BE2C (cell line): ENCODE results near the gene ARL8A.
A peak's percentile ranks its signal among the peaks of the same experiment; 100 is the strongest.
"Not testable (repeated sequence)": the region's sequence is repeated elsewhere in the genome, so short reads cannot be mapped to it uniquely, and the experiment has no call there.

ENCODE experiments used
- DNase-seq: peaks from one replicate; pipeline ENCODE4 v3.0.0-alpha.2; 2020
- H3K27me3 ChIP-seq: fragments of 250-450 bp; sonication (Bioruptor Pico); 2 replicates; pipeline ENCODE4 v1.5.1; 2020; ENCODE audit warnings: mild to moderate bottlenecking
- H3K36me3 ChIP-seq: fragments of 250-450 bp; sonication (Bioruptor Pico); 2 replicates; pipeline ENCODE4 v1.5.1; 2020; ENCODE audit warnings: mild to moderate bottlenecking
- H3K4me1 ChIP-seq: fragments of 250-450 bp; sonication (Bioruptor Pico); 2 replicates; pipeline ENCODE4 v1.5.1; 2020
- H3K4me3 ChIP-seq: 2 replicates; pipeline ENCODE4 v1.5.1; 2011; ENCODE audit warnings: low read depth, low read length
- H3K9me3 ChIP-seq: fragments of 250-450 bp; sonication (Bioruptor Pico); 2 replicates; pipeline ENCODE4 v1.5.1; 2020
- CTCF ChIP-seq: IDR thresholded peaks from 2 replicates; pipeline ENCODE4 v1.5.1; 2012; ENCODE audit warnings: mild to moderate bottlenecking, low read depth, low read length

ARL8A gene

GRCh38 chr1:202167708-202168415 lies 23.3 kb upstream of the ARL8A start:
- Histone ChIP-seq H3K4me1 (peaks cover 9% of the 10 kb centered on the region), H3K36me3 (no peaks in the 10 kb centered on the region), H3K27me3 (no peaks in the 10 kb centered on the region), H3K4me3 (peak overlapping the region; percentile 58), H3K9me3 (no peaks in the 10 kb centered on the region)
- no peak for TF ChIP-seq CTCF
- peak; percentile 93 for DNase-seq

GRCh38 chr1:202167054-202167453 lies 22.5 kb upstream of the ARL8A start:
- not testable (repeated sequence) for H3K9me3 ChIP-seq, H3K4me1 ChIP-seq, H3K4me3 ChIP-seq, DNase-seq, H3K36me3 ChIP-seq, H3K27me3 ChIP-seq

GRCh38 chr1:202165942-202166843 lies 21.7 kb upstream of the ARL8A start:
- no peak overlapping the region for H3K4me3 ChIP-seq
- TF ChIP-seq CTCF: no peak
- no peaks in the 10 kb centered on the region for H3K36me3 ChIP-seq
- peaks cover 9% of the 10 kb centered on the region for H3K4me1 ChIP-seq
- no peaks in the 10 kb centered on the region for H3K27me3 ChIP-seq
- no peak for DNase-seq
- H3K9me3 ChIP-seq: no peaks in the 10 kb centered on the region

- no peak for TF ChIP-seq CTCF
- H3K36me3 ChIP-seq: no peaks in the 10 kb centered on the region
- H3K4me3 ChIP-seq: no peak overlapping the region
- H3K9me3 ChIP-seq: no peaks in the 10 kb centered on the region
- H3K27me3 ChIP-seq: no peaks in the 10 kb centered on the region
- DNase-seq: no peak
- peaks cover 9% of the 10 kb centered on the region for H3K4me1 ChIP-seq
Observed at GRCh38 chr1:202165267-202165941, 20.9 kb upstream of the ARL8A start.

- H3K4me3 ChIP-seq: no peak overlapping the region
- no peaks in the 10 kb centered on the region for H3K9me3 ChIP-seq
- DNase-seq: no peak
- no peaks in the 10 kb centered on the region for H3K36me3 ChIP-seq
- TF ChIP-seq CTCF: no peak
- peaks cover 9% of the 10 kb centered on the region for H3K4me1 ChIP-seq
- H3K27me3 ChIP-seq: no peaks in the 10 kb centered on the region
Observed at GRCh38 chr1:202164271-202165037, 19.9 kb upstream of the ARL8A start.
